Fibroblast of lung (primary cell): Measurements from ENCODE around the gene SHC4.

Experiments used
- CTCF ChIP-seq, 2 donors: IDR thresholded peaks in 1 of 2; conservative IDR thresholded peaks in 1 of 2; 1 replicate in 1 of 2; 2 replicates in 1 of 2; pipeline ENCODE4 v1.5.1; 2011 to 2012; ENCODE audit warnings: low read length in 2 of 2, control low read depth in 1 of 2, inconsistent platforms in 1 of 2, low read depth in 1 of 2, mild to moderate bottlenecking in 1 of 2
- EZH2 ChIP-seq: IDR thresholded peaks from 2 replicates; pipeline ENCODE4 v1.5.1; 2012; ENCODE audit warnings: low read length, control low read depth, mild to moderate bottlenecking; ENCODE audit errors: missing control alignments

GRCh38 chr15:48883699-48884098 lies 80.0 kb downstream of the SHC4 start:
- no peak for TF ChIP-seq CTCF (conservative IDR thresholded peaks at IDR 0.05 in 1 of 2, IDR thresholded peaks at IDR 0.05 in 1 of 2; ENCODE audit: low read depth in 1 of 2, low read length in 2 of 2)
- TF ChIP-seq EZH2, result no peak
